IMR-90 (cell line): Measurements from ENCODE around the gene RNF149. TPM values are rescaled to one million over a fixed set of nuclear protein-coding genes. Genes with fewer than 3 reads are reported as not detected.

Experiments used
- ATAC-seq: fragments of 200-7000 bp; cut with Tn5 transposase; 2 replicates; pipeline ENCODE4 v1.9.1; 2020; ENCODE audit warnings: low read depth, mild to moderate bottlenecking, moderate library complexity
- BruUV-seq: library from RNA; stranded (reverse); fragments of 400-500 nt; replicated peaks from 2 replicates; lab custom pipeline; 2021; lab: Mats Ljungman, UMichigan
- CTCF ChIA-PET: fragments of 300-600 bp; formaldehyde crosslinking; extraction: SDS; loops from one replicate; lab custom pipeline; 2021; ENCODE audit warnings: antibody characterized with exemption; lab: Yijun Ruan, JAX
- POLR2A ChIA-PET: fragments of 300-600 bp; sonication (Branson Sonifier 250); formaldehyde crosslinking; loops from one replicate; lab custom pipeline; 2022; ENCODE audit warnings: antibody characterized with exemption; ENCODE audit not compliant: unreplicated experiment; lab: Charles Lee
- DNase-seq: peaks from one replicate; pipeline ENCODE4 v3.0.0; 2013
- H2AFZ ChIP-seq: replicated peaks from 2 replicates; pipeline ENCODE3; 2013; ENCODE audit warnings: low read length, mild to moderate bottlenecking; ENCODE audit not compliant: poor library complexity
- H2AK5ac ChIP-seq: 2 replicates; pipeline ENCODE4 v1.6.1; 2013; ENCODE audit warnings: low read depth, low read length, inconsistent platforms
- H2AK9ac ChIP-seq: replicated peaks from 2 replicates; pipeline ENCODE3; 2013; ENCODE audit warnings: mild to moderate bottlenecking, low read depth, low read length, moderate library complexity; ENCODE audit not compliant: poor library complexity
- H2BK120ac ChIP-seq: 2 replicates; pipeline ENCODE4 v1.6.1; 2013; ENCODE audit warnings: low read depth, low read length, inconsistent platforms
- H2BK15ac ChIP-seq: 3 replicates; pipeline ENCODE4 v1.6.1; 2013; ENCODE audit warnings: low read depth, low read length, inconsistent platforms
- H2BK20ac ChIP-seq: 2 replicates; pipeline ENCODE4 v1.6.1; 2013; ENCODE audit warnings: low read depth, mild to moderate bottlenecking, inconsistent platforms, low read length, moderate library complexity
- H2BK5ac ChIP-seq: 2 replicates; pipeline ENCODE4 v1.6.1; 2013; ENCODE audit warnings: mild to moderate bottlenecking, low read depth, low read length, inconsistent platforms; ENCODE audit not compliant: poor library complexity, severe bottlenecking
- H3K14ac ChIP-seq: replicated peaks from 2 replicates; pipeline ENCODE4 v1.6.1; 2013; ENCODE audit warnings: low read depth, low read length, inconsistent platforms
- H3K18ac ChIP-seq: 2 replicates; pipeline ENCODE4 v1.6.1; 2013; ENCODE audit warnings: low read depth, low read length, control low read depth
- H3K23ac ChIP-seq: 2 replicates; pipeline ENCODE4 v1.6.1; 2013; ENCODE audit warnings: low read depth, low read length, inconsistent platforms
- H3K27ac ChIP-seq: 2 replicates; pipeline ENCODE4 v1.5.1; 2013; ENCODE audit warnings: mild to moderate bottlenecking, control low read depth, low read length; ENCODE audit not compliant: insufficient read depth
- H3K27me3 ChIP-seq: 2 replicates; pipeline ENCODE4 v1.6.1; 2013; ENCODE audit warnings: low read length; ENCODE audit not compliant: control insufficient read depth, insufficient read depth
- H3K36me3 ChIP-seq: 2 replicates; pipeline ENCODE4 v1.6.1; 2013; ENCODE audit warnings: low read length, mixed read lengths; ENCODE audit not compliant: control insufficient read depth, insufficient read depth
- H3K4ac ChIP-seq: 2 replicates; pipeline ENCODE4 v1.6.1; 2013; ENCODE audit warnings: low read depth, low read length, inconsistent platforms
- H3K4me1 ChIP-seq: 2 replicates; pipeline ENCODE4 v1.6.1; 2013; ENCODE audit warnings: low read length, mixed read lengths; ENCODE audit not compliant: control insufficient read depth, insufficient read depth
- H3K4me2 ChIP-seq: 2 replicates; pipeline ENCODE4 v1.6.1; 2013; ENCODE audit warnings: low read depth, mild to moderate bottlenecking, control low read depth, low read length, moderate library complexity
- H3K4me3 ChIP-seq: 2 replicates; pipeline ENCODE4 v1.5.1; 2013; ENCODE audit warnings: low read depth, mild to moderate bottlenecking, control low read depth, low read length, moderate library complexity; ENCODE audit not compliant: insufficient read depth
- H3K56ac ChIP-seq: 2 replicates; pipeline ENCODE4 v1.6.1; 2013; ENCODE audit warnings: low read length, inconsistent platforms; ENCODE audit not compliant: insufficient read depth; ENCODE audit errors: extremely low read depth
- H3K79me1 ChIP-seq, 2 experiments: 2 replicates each; pipeline ENCODE4 v1.6.1; 2013; ENCODE audit warnings: low read length in 2 of 2, inconsistent platforms in 1 of 2, low read depth in 1 of 2
- H3K9ac ChIP-seq: 2 replicates; pipeline ENCODE4 v1.6.1; 2013; ENCODE audit warnings: low read depth, low read length, control low read depth
- H3K9me1 ChIP-seq: 2 replicates; pipeline ENCODE4 v1.6.1; 2013; ENCODE audit warnings: low read length, inconsistent platforms; ENCODE audit not compliant: insufficient read depth
- H3K9me3 ChIP-seq: 2 replicates; pipeline ENCODE4 v1.6.1; 2013; ENCODE audit warnings: low read length; ENCODE audit not compliant: control insufficient read depth, insufficient read depth
- H4K20me1 ChIP-seq: 2 replicates; pipeline ENCODE4 v1.6.1; 2013; ENCODE audit warnings: low read length, inconsistent platforms; ENCODE audit not compliant: insufficient read depth
- H4K5ac ChIP-seq: 2 replicates; pipeline ENCODE4 v1.6.1; 2013; ENCODE audit warnings: mild to moderate bottlenecking, low read depth, low read length, control low read depth
- H4K8ac ChIP-seq, 2 experiments: 2 replicates each; pipeline ENCODE4 v1.6.1; 2013; ENCODE audit warnings: low read depth in 2 of 2, low read length in 2 of 2, control low read depth in 1 of 2, inconsistent platforms in 1 of 2
- H4K91ac ChIP-seq: 2 replicates; pipeline ENCODE4 v1.6.1; 2013; ENCODE audit warnings: low read depth, low read length, inconsistent platforms; ENCODE audit not compliant: insufficient read depth
- CEBPB ChIP-seq: IDR thresholded peaks from 2 replicates; pipeline ENCODE4 v1.6.1; 2012; ENCODE audit warnings: low read depth, low read length, improper control_type of control experiment
- CHD1 ChIP-seq: IDR thresholded peaks from 2 replicates; pipeline ENCODE4 v1.6.1; 2012; ENCODE audit warnings: low read depth, low read length, improper control_type of control experiment
- FOS ChIP-seq: fragments of 150-350 bp; IDR thresholded peaks from 2 replicates; pipeline ENCODE4 v1.6.1; 2016; ENCODE audit warnings: low read depth, low read length
- USF2 ChIP-seq: fragments of 150-350 bp; IDR thresholded peaks from 2 replicates; pipeline ENCODE4 v1.6.1; 2017; ENCODE audit warnings: mild to moderate bottlenecking, antibody characterized with exemption, low read length, low read depth
- WGBS, 2 experiments: methylation state at CpG; one replicate each; pipeline versions ENCODE4 v1.1.5 to v1.1.7; 2013; ENCODE audit warnings: missing lambda C conversion rate in 2 of 2; ENCODE audit not compliant: insufficient read length in 1 of 2; ENCODE audit errors: extremely low coverage in 2 of 2; 5-methylcytosine and 5-hydroxymethylcytosine counted together
- dilution Hi-C: fragments of 300-500 bp; cut with HindIII; formaldehyde crosslinking; loops from one replicate; pipeline ENCODE4 v1.14.3; 2018; ENCODE audit warnings: low sequenced_read_pairs; ENCODE audit not compliant: unreplicated experiment
- in situ Hi-C: fragments of 300-500 bp; cut with MboI; formaldehyde crosslinking; loops from 3 replicates; pipeline ENCODE4 v1.14.3; 2019; ENCODE audit warnings: low sequenced_read_pairs, inconsistent platforms, mixed read lengths
- intact Hi-C: fragments of 100-400 bp; cut with micrococcal nuclease; formaldehyde crosslinking; loops from 2 replicates; pipeline ENCODE4 v1.10.0; 2022
- polyA plus RNA-seq, 3 experiments: library from polyadenylated mRNA; depleted of rRNA; stranded (reverse); fragments of >200 nt; gene quantifications; 2 replicates each; pipeline ENCODE4 v1.2.3, GENCODE V29; 2012; ENCODE audit warnings: low replicate concordance in 1 of 3
- total RNA-seq: library from RNA; depleted of rRNA; stranded (reverse); fragments of >200 nt; gene quantifications from 2 replicates; pipeline ENCODE4 v1.2.3, GENCODE V29; 2012

Gene RNF149
- total and polyA plus RNA-seq, 2 of the 4 experiments (the other 2 are of a cell fraction), result 14.5 to 18.6 TPM

DNA sequence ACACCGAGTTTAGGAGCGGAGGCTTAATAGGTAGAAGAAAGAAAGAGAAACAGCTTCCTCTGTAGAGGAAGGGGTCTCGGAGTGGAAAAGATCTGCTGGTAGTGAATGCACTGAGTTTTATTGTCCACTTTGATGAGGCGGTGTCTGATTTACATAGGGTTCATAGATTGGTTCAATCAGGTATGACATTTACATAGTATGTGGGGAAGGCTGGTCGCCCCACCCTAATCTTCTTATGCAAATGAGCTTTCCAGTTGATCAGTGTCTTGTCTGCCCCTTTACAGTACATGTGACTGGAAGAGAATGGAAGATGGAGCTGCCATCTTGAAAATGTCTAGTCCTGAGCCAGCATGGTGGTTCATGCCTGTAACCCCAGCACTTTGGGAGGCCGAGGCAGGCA lies 75.7 kb downstream of the RNF149 start (continued):
- TF ChIP-seq USF2 (no peak), FOS (no peak), CEBPB (no peak)

DNA sequence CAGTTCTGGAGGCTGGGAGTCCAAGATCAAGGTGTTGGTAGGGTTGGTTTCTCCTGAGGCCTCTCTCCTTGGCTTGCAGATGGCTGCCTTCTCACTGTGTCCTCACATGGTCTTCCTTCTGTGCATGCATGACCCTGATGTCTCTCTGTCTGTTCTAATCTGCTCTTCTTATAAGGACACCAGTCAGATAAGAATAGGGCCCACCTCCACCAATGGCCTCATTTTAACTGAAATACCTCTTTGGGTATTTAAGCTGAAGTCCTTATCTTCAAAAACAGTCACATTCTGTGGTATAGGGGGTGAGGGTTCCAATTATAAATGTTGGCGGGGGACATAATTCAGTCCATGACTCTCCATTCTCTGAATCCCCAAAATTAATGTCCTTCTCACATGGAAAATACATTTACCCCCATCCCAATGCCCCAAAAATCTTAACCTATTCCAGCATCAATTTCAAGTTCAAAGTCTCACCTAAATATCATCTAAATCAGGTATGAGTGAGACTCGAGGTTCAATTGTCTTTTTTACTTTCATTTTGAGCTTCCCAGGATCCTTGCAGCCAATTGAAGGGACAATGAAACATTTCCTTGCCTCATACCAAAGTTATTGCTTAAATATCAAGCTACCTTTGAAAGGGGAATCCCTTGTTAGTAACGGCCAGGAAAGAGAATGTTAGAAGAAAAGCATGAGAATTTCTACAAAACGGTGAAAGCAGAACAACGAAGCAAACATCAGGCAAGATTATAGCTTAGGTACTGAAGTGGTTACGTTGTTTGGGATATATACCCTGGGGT lies 76.4 kb downstream of the RNF149 start:
- Histone ChIP-seq H4K5ac (no peak overlapping the region), H3K9ac (no peak overlapping the region), H3K27ac (no peak overlapping the region), H2BK5ac (no peak overlapping the region), H2BK20ac (no peak overlapping the region), H3K14ac (no peak overlapping the region), H3K56ac (no peak overlapping the region), H3K23ac (no peak overlapping the region), H3K4me3 (no peak overlapping the region), H2BK15ac (no peak overlapping the region), H3K4ac (no peak overlapping the region), H3K9me1 (peaks cover 2% of the 10 kb centered on the region; the same call in 1 of the 2 replicates), H2AK5ac (no peak overlapping the region), H3K36me3 (no peaks in the 10 kb centered on the region), H3K4me1 (peaks cover 2% of the 10 kb centered on the region), H2BK120ac (no peak overlapping the region), H2AFZ (no peak overlapping the region), H3K79me1 (no peaks in the 10 kb centered on the region), H3K27me3 (no peaks in the 10 kb centered on the region), H4K91ac (no peak overlapping the region), H2AK9ac (no peak overlapping the region), H3K9me3 (no peaks in the 10 kb centered on the region), H4K20me1 (no peaks in the 10 kb centered on the region), H3K4me2 (peak overlapping the region; percentile 10; the same call in 1 of the 2 replicates), H4K8ac (no peak overlapping the region), H3K18ac (no peak overlapping the region)
- intact Hi-C loops, result no loop called here
- DNase-seq (no peak), ATAC-seq (no peak)
- dilution Hi-C loops, result no loop called here
- 78% methylated on average over 4 of the region's 6 CpGs; no CpG with 5 or more reads in 1 of the 2 experiments for WGBS, 2 experiments
- in situ Hi-C loops, result no loop called here
- ChIA-PET CTCF (interaction anchor here (1.2 to 1.8 kb wide), 2 partner anchors 9 to 14 kb away, joined by 3 to 6 read pairs; no protein-coding TSS in a partner anchor), POLR2A (no interaction called here)
- no TSS peak for BruUV-seq
- TF ChIP-seq CHD1 (no peak), USF2 (no peak)
